Stimulated activated CD8-positive, alpha-beta memory T cell treated with anti-CD3 and anti-CD28 coated beads, Interleukin-7, amount 100 ng/mL, for 1 hour (primary cell): ENCODE data around the gene KSR1.

Experiments
- DNase-seq, 2 donors: peaks; one replicate each; pipeline ENCODE4 v3.0.0-alpha.2; 2020; ENCODE audit warnings: low read depth in 2 of 2

KSR1 gene

GRCh38 chr17:27550974-27551505, 94.8 kb downstream of the KSR1 start:
- no peak for DNase-seq

- no peak for DNase-seq
Observed at GRCh38 chr17:27551701-27552248, 95.5 kb downstream of the KSR1 start.

GRCh38 chr17:27552276-27552732, 96.1 kb downstream of the KSR1 start:
- no peak for DNase-seq

GRCh38 chr17:27553019-27553511, 96.8 kb downstream of the KSR1 start:
- no peak for DNase-seq

DNA sequence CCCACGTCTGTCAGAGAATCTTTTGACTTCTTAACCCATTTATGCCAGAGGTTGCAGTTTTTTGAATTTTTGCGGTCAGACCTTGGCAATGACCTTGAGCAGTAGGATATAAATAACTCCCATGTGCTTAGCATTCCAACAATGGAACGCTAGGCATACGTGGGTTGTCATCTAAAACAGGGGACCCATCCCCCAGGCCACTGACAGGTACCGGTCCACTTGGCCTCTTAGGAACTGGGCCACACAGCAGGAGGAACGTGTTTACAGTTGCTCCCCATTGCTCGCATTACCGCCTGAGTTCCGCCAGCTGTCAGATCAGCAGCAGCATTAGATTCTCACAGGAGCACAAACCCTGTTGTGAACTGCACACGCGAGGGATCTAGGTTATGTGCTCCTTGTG, 97.9 kb downstream of the KSR1 start:
- no peak for DNase-seq

DNA sequence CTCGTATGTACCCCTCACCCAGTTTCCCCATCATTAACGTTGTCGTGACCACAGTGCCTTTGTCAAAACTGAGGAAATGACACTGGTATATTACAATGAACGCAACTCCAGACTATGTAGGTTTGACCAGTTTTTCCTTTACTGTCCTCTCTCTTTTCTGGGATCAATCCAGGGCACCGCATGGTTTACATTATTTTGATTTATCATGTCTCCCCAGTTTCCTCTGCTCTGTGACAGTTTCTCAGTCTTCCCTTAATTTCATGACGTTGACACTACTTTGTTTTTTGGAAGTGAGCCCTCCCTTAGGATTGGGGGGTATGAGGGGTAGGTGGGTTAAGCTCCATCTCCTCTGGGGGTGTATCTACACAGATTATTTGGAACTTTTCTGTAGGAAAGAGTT, 98.7 kb downstream of the KSR1 start:
- no peak for DNase-seq

DNA sequence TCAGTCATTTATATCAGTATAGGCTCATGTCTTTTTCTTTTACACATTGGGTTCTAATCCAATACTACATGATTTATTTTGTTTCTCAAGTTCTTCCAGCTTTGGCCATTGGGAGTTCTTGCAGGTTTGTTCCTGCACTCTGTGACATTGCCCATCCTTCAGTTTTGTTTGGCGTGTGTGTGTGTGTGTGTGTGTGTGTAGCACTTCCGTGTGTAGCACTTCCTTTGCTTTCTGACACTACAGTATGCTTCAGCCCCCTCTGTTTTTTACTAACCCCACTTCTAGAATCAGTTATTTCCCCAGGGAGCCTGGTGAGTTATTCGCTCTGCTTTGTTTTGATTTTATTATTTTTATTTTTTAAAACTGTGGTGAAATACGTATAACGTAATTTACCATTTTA, 99.1 kb downstream of the KSR1 start:
- no peak for DNase-seq

DNA sequence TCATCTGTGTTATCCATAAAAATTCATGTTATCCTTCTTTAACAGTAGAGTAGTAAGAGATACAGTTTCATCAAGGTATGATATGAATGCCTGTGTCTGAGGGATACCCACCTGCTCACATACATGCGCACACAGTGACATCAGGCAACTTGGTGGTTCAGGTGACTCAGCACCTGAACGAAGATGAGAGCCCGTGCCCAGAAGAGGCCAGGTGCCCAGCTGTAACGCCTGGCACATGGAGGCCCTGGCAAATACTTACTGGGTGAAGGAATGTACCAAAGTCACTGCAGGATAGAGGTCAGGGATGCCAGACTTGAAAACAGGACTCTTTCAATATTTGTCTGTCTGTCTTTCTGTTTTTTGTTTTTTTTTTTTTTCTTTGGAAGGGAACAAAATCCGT, 102.1 kb downstream of the KSR1 start:
- DNase-seq: no peak

DNA sequence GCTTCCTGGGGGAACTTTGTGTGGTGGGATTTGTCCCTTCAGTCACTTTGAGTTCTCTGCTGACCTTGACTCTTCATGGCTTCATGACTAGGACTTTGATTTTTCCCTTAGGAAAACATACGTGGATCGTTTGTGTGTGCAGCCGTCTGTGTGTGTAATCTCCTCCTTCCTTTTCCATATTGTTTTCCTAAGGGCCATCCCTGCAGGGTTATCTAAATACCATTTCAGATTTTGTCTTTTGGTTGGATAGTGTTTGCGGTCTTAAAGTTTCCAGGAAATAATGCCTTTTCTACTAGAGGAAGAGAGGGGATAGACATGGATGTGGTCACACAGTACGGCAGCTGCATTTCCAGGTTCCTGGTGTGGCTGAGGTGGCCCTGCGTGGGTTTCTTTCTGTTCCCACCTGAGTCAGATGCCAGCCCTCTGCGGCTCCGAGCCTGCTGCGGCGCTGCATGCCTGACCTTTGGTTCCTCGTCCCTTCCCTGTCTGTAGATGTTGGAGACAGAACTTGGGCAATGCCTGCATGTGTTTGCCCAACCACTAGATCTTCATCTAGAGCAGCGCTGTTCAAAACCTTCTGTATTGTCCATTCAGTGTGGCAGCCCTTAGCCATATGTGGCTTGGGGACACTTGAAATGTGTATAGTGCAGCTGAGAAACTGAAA, 102.7 kb downstream of the KSR1 start:
- no peak for DNase-seq

DNA sequence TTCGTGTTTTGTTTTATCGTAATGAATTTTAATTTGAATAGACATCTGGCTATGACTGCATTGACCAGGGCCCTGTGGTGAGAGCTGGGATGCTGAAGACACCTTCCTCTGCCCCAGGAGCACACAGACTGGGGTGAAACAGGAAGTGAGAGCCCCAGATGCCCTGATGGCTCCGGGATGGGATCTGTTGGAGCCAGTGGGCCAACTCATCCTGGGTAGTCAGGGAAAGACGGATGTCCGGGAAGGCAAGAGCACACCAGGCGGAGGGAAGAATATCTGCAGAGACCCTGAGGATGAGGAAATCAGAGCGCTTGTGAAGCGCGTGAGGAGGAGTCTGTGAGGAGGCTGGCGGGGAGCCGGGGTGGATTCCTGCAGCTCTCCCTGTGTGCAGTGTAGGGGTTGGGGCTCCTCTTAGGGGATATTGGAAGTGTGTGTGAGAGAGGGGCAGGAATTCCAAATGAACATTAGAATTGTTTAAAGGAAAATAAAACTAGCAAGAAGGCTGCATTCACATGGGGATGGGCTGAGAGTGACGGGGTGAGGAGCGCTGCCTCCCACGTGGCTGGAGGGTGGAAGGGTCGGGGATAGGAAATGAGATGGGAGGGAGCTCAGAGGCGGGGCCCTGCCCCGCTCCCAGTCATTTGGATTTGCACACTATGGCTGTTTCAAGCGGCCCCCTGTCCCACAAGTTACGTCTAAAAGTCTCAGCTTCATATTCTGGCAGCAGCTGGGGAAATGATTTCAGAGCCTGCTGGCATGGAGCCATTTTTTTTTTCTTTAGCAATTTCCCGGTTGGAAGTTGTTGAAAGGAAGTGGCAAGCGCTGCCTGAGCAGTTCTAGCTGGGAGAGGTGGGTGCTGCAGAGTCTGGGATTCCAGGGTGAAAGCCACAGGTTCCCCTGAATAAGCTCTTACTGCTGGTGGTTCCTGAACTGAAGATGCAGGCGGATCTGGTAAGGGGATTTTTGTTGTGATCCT, 103.5 kb downstream of the KSR1 start:
- no peak for DNase-seq

DNA sequence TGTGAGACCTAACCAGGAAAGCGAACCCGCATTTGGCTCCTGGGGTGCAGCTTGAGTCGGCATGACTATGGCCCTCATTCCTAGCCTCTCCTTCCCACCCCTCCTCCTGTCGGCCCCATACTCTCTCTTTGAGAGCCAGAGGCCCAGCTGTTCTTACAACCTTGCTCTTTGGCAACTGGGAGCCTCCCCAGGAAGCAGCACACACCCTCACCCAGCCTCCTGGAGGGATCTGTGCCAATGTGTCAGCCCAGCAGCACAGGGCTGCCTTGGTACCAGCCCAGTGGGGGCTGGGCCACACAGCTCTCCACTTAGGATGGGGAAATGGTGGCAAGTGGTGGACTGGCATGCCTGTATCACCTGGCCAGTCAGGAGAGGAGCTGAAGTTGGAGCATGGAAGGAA, 104.4 kb downstream of the KSR1 start:
- no peak for DNase-seq

GRCh38 chr17:27562777-27563455, 106.7 kb downstream of the KSR1 start:
- DNase-seq: no peak

GRCh38 chr17:27563532-27563931, 107.3 kb downstream of the KSR1 start:
- no peak for DNase-seq

DNA sequence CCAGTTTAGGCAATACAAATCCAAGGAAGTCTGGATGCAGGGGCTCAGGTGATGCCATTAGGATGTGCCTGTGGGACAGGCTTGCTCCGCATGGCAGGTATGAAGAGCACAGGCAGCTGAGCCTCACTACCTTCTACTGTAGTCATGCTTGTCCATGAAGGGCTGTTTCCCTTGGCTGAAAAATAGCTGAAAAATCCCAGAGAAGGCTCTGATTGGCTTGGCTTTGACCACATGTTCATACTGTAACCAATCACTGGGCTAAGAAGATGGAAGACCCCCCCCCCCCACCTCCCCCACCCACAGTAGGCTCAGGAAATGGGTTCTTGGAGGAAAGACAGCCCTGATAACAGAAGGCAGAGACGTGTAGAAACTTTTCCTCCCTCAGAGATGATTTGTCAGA, 108.2 kb downstream of the KSR1 start:
- DNase-seq: no peak

DNA sequence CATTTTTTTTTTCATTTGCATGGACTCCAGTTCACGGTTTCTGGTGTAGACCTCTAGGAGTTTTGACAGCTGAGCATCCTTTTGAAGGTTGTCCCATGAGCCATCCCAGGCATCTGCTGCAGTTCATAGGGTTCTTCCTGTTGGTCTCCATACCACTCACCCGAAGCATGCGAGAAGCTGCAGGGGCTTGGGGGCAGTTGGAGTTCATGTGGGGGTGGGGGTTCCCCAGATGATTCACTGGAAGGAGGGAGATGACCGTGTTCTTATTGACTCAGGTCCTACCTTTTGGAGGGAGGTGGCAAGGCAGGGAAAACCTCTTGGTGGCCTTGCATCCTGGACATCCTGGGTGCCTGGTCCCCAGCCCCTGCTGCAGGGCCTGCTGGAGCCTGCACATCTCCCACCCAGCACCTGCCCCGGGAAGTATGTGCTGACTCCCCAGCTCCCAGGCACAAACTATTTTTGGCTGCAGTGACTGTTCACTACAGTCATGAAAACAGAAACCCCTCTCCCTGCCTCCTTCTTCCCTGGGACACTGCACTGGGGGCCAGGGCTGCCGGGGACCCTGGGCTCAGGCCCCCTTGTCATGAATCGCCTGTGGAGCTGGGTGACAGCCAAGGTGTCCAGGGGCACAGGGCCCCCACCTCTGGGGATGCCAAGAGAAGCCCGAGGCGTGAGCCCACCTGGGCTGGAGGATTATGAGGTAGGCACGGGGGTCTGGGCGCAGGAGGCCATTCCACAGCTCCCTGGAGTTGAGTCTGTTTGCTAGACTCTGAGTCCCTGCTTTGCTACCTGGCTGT, 109.8 kb downstream of the KSR1 start:
- no peak for DNase-seq

DNA sequence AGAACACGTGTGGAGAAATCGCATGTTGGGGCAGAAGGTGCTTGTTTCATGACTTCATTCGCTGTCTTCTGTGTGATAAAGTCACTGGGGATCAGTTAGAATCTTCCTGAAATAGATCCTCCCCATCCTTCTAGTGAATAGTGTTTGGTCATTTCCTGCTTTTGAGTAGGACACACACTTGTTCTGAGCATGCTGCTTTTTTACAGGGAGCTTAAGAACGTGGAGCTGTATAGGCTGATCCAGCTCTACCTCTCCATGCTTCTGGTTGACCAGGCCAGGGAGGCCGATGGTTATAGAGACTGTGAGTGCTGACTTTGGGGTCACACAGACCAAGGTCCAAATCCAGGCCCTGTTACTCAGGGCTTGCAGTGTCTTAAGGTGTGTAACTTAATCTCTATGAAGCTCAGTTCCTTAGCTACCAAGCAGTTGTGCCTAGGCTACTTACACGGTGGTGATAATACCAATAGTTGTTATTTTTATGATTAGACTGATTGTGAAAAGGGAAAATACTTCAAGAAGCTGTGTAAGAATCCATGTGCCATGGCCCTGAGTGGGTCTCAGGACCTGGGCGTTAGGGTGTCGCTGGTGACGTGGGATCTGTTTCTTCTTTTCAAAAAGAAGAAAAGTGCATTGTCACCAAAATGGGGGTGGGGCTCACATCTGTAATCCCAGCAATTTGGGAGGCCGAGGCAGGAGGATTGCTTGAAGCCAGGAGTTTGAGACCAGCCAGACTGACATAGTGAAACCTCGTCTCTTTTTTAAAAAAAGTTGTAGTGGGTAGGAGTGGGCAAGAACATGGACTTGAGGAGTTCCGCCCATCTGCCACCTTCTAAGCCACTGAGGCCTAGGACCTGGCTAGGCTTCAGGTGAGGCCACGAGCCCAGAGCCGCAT, 110.7 kb downstream of the KSR1 start:
- DNase-seq: no peak

DNA sequence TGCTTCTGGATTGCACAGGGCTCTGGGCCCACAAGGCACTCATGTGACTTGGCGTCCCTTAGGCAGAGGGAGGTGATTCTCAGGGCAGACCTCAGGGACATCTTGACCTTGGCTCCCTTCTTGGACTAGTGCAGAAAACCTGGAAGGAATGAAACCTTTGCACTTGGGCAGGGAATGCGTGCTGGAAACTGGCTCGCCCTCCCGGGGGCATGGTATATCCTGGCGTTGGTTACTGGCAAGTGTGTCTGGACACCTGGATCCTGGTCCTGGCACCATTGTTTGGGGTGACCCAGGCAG, 111.3 kb downstream of the KSR1 start:
- DNase-seq: no peak

GRCh38 chr17:27568216-27568615, 112.0 kb downstream of the KSR1 start:
- DNase-seq: no peak

DNA sequence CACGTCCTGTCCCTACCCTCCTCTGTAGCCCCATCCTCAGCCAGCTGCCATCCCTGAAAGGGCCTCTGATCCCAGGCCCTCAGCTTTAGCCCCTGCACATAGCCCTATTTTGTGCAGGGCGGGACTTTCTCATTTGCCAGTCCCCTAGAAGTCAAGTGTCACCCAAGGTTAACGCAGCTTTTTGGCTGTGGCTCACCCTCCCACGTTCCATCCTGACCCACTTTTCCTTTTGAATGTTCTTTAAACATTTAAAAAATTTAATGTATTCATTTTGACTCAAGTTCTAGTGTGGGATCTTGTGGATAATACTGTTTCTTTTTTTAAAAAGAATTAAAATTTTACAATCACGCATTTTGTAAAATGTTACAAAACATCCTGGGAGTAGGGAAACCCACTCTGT, 112.6 kb downstream of the KSR1 start:
- no peak for DNase-seq

DNA sequence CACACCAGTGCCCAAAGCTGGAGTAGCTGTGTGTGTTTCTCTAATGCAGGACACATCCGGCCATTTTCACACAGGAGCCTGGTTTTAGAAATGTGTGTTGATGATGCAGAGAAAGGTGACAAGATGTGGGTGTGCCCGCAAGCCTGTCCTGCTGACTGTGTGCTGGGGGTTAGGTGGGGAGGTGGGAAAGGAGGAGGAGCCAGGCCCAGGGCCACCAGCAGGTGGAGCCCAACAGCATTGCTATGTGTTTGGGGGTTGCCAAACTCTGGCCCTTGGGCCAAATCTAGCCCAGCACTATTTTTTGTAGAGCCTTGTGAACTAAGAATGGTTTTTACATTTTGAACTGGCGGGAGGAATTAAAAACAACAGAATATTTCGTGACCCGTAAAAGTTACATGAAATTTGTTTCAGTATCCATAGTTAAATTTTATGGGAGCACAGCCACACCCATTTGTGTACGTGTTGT, 113.0 kb downstream of the KSR1 start:
- peak; percentile 14 to 16 for DNase-seq
